ENCODE results near the gene SLC26A11. TPM values are rescaled to one million over a fixed set of nuclear protein-coding genes. Genes with fewer than 3 reads are reported as not detected.
"Not testable (repeated sequence)": the region's sequence is repeated elsewhere in the genome, so short reads cannot be mapped to it uniquely, and the experiment has no call there.

Gene SLC26A11
- total RNA-seq, 1 experiment from 2014 or later: 26.5 TPM

- Histone ChIP-seq H2BK120ac (ENCODE audit: low read depth, low read length, poor library complexity, severe bottlenecking) (no peak overlapping the region), H2AK5ac (ENCODE audit: insufficient read length, low read length) (no peak overlapping the region), H2AFZ (ENCODE audit: low read length) (no peak overlapping the region), H3T11ph (ENCODE audit: low read length) (no peak overlapping the region), H3K27ac (ENCODE audit: insufficient read length, low read depth, low read length) (no peak overlapping the region), H2BK5ac (ENCODE audit: insufficient read length, low read length) (no peak overlapping the region), H3K9ac (ENCODE audit: extremely low read depth, insufficient read length, low read length) (no peak overlapping the region), H3K79me2 (ENCODE audit: insufficient read depth, low read length) (no peaks in the 10 kb centered on the region), H3K4me2 (ENCODE audit: insufficient read depth, insufficient read length, low read length) (no peak overlapping the region), H3K4ac (ENCODE audit: low read depth, low read length) (no peak overlapping the region), H3K56ac (ENCODE audit: insufficient read length, low read depth, low read length) (no peak overlapping the region), H2BK20ac (ENCODE audit: low read depth, low read length, poor library complexity, severe bottlenecking) (no peak overlapping the region), H4K8ac (replicated peaks; ENCODE audit: insufficient read length, low read depth, low read length) (no peak overlapping the region), H3K27me3 (ENCODE audit: insufficient read depth, low read length) (no peaks in the 10 kb centered on the region), H3K79me1 (ENCODE audit: insufficient read depth, low read depth, low read length, poor library complexity, severe bottlenecking) (no peaks in the 10 kb centered on the region), H2BK15ac (ENCODE audit: low read depth, low read length) (no peak overlapping the region), H3K14ac (ENCODE audit: insufficient read depth, low read length) (no peak overlapping the region), H3K9me3 (ENCODE audit: control insufficient read depth, low read depth, low read length) (no peaks in the 10 kb centered on the region), H2BK12ac (ENCODE audit: insufficient read length, low read depth, low read length) (no peak overlapping the region), H4K91ac (ENCODE audit: insufficient read length, low read depth, low read length) (no peak overlapping the region), H3K18ac (ENCODE audit: insufficient read length, low read depth, low read length) (no peak overlapping the region), H3K23ac (ENCODE audit: insufficient read length, low read depth, low read length) (no peak overlapping the region), H4K5ac (ENCODE audit: insufficient read length, low read depth, low read length) (no peak overlapping the region), H3K4me1 (ENCODE audit: insufficient read depth, low read length) (peaks cover 10% of the 10 kb centered on the region; the same call in 1 of the 2 replicates), H3K23me2 (ENCODE audit: insufficient read length, low read depth, low read length, poor library complexity, severe bottlenecking) (no peaks in the 10 kb centered on the region), H4K20me1 (ENCODE audit: control insufficient read depth, insufficient read depth, insufficient read length) (no peaks in the 10 kb centered on the region)
- peak overlapping the region in 1 of 2 experiments; percentile 55; a peak in 3 of 5 replicates for H3K4me3 Mint-ChIP-seq
- H3K27ac Mint-ChIP-seq: peak overlapping the region; percentile 69 to 98 (median 96)
- H3K27me3 Mint-ChIP-seq (ENCODE audit: low read depth): no peaks in the 10 kb centered on the region
- peaks cover 33 to 40% of the 10 kb centered on the region in 2 experiments for H3K4me1 Mint-ChIP-seq
- no CpG with 5 or more reads among the region's 14 CpGs for WGBS (ENCODE audit: extremely low coverage, insufficient read length, low lambda C conversion rate)
- H3K9me3 Mint-ChIP-seq: no peaks in the 10 kb centered on the region; a peak in 1 of 5 replicates
- peak; percentile 61 for DNase-seq
- peaks cover 0 to 5% (median 0%) of the 10 kb centered on the region in 3 experiments; a peak in 2 of 7 replicates for H3K36me3 Mint-ChIP-seq (ENCODE audit: insufficient read depth in 1 of 3, low read depth in 3 of 3)
- TF ChIP-seq CTCF (conservative IDR thresholded peaks at IDR 0.05): no peak
Observed at GRCh38 chr17:80257716-80258213, 37.5 kb downstream of the SLC26A11 start.

GRCh38 chr17:80258296-80258695 is 38.1 kb downstream of the SLC26A11 start:
- not testable (repeated sequence) for H2BK5ac ChIP-seq (ENCODE audit: insufficient read length, low read length); DNase-seq; H3K27me3 Mint-ChIP-seq (ENCODE audit: low read depth); H3K79me2 ChIP-seq (ENCODE audit: insufficient read depth, low read length); H4K20me1 ChIP-seq (ENCODE audit: control insufficient read depth, insufficient read depth, insufficient read length); H3K27me3 ChIP-seq (ENCODE audit: insufficient read depth, low read length); H4K91ac ChIP-seq (ENCODE audit: insufficient read length, low read depth, low read length); H3K18ac ChIP-seq (ENCODE audit: insufficient read length, low read depth, low read length); H3K9ac ChIP-seq (ENCODE audit: extremely low read depth, insufficient read length, low read length); H3K23ac ChIP-seq (ENCODE audit: insufficient read length, low read depth, low read length); H3K4ac ChIP-seq (ENCODE audit: low read depth, low read length); H2BK20ac ChIP-seq (ENCODE audit: low read depth, low read length, poor library complexity, severe bottlenecking); H4K5ac ChIP-seq (ENCODE audit: insufficient read length, low read depth, low read length); H3K4me2 ChIP-seq (ENCODE audit: insufficient read depth, insufficient read length, low read length); H3K9me3 Mint-ChIP-seq; H3K79me1 ChIP-seq (ENCODE audit: insufficient read depth, low read depth, low read length, poor library complexity, severe bottlenecking); H3K36me3 Mint-ChIP-seq (ENCODE audit: insufficient read depth in 1 of 3, low read depth in 3 of 3); H3K23me2 ChIP-seq (ENCODE audit: insufficient read length, low read depth, low read length, poor library complexity, severe bottlenecking); H3K56ac ChIP-seq (ENCODE audit: insufficient read length, low read depth, low read length); H2AK5ac ChIP-seq (ENCODE audit: insufficient read length, low read length); H2AFZ ChIP-seq (ENCODE audit: low read length); H3K9me3 ChIP-seq (ENCODE audit: control insufficient read depth, low read depth, low read length); H2BK12ac ChIP-seq (ENCODE audit: insufficient read length, low read depth, low read length); H3T11ph ChIP-seq (ENCODE audit: low read length); H3K27ac ChIP-seq (ENCODE audit: insufficient read length, low read depth, low read length); H2BK120ac ChIP-seq (ENCODE audit: low read depth, low read length, poor library complexity, severe bottlenecking); H2BK15ac ChIP-seq (ENCODE audit: low read depth, low read length); H4K8ac ChIP-seq (replicated peaks; ENCODE audit: insufficient read length, low read depth, low read length); H3K14ac ChIP-seq (ENCODE audit: insufficient read depth, low read length)
- H3K4me1 ChIP-seq (ENCODE audit: insufficient read depth, low read length): peaks cover 11% of the 10 kb centered on the region; the same call in 1 of the 2 replicates
- peak overlapping the region; percentile 69 to 98 (median 96); a peak in 6 of 7 replicates for H3K27ac Mint-ChIP-seq
- WGBS (ENCODE audit: extremely low coverage, insufficient read length, low lambda C conversion rate): no CpG with 5 or more reads among the region's 2 CpGs
- H3K4me3 Mint-ChIP-seq: peak overlapping the region; percentile 9 to 55; a peak in 4 of 5 replicates
- peaks cover 34 to 43% of the 10 kb centered on the region in 2 experiments for H3K4me1 Mint-ChIP-seq
